ENCODE results near the gene POLA1.
A peak's percentile ranks its signal among the peaks of the same experiment; 100 is the strongest.

POLA1 gene

DNA sequence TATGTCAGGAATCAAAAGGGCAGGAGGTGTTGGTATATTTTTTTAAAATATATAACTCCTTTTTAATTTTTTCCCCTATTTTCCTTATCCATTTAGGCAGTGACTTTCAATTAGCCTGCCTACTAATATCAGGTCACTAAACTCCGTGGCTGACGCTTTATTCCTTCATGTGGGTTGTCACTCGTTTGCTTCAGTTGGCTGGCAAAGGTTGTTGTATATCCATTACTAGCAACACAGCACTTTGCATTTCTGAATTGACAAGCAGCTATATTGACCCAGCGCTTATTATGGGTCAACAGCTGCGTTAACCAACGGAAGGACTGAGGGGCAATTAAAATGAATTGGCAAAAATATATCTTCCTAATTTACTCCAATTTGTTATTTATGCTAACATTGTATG lies 234.4 kb downstream of the POLA1 start:
- no peak overlapping the region for H3K4me3 ChIP-seq (ENCODE audit: low read depth, low read length)
- TF ChIP-seq, protein P1, sequence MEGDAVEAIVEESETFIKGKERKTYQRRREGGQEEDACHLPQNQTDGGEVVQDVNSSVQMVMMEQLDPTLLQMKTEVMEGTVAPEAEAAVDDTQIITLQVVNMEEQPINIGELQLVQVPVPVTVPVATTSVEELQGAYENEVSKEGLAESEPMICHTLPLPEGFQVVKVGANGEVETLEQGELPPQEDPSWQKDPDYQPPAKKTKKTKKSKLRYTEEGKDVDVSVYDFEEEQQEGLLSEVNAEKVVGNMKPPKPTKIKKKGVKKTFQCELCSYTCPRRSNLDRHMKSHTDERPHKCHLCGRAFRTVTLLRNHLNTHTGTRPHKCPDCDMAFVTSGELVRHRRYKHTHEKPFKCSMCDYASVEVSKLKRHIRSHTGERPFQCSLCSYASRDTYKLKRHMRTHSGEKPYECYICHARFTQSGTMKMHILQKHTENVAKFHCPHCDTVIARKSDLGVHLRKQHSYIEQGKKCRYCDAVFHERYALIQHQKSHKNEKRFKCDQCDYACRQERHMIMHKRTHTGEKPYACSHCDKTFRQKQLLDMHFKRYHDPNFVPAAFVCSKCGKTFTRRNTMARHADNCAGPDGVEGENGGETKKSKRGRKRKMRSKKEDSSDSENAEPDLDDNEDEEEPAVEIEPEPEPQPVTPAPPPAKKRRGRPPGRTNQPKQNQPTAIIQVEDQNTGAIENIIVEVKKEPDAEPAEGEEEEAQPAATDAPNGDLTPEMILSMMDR (IDR thresholded peaks at IDR 0.05; ENCODE audit: low read depth, low read length) = no peak
- in situ Hi-C loops (cut with HindIII; ENCODE audit: low sequenced_read_pairs) = no loop called here
- no peak for DNase-seq (ENCODE audit: low read depth, low spot score)

DNA sequence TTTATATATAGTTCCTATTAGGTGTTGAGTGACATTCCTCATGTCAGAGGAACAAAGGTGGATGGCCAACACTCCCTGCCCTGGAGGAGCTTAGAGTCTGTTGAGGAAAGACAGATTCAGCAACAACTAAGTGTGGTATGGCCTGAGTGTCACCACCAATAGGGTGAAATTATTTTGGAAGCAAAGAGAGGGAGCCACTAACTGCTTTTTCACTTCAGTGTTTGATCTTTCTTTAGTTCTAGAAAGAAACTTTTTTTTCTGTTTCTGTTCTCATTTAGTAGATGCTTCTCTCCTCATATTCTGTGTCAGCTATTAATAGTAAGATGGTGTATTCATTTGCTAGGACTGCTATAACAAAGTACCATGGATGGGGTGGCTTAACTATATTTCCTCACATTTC lies 240.6 kb downstream of the POLA1 start:
- TF ChIP-seq, protein P1 (IDR thresholded peaks at IDR 0.05; ENCODE audit: low read depth, low read length) = no peak
- no peak for DNase-seq (ENCODE audit: low read depth, low spot score)
- H3K4me3 ChIP-seq (ENCODE audit: low read depth, low read length) = no peak overlapping the region
- in situ Hi-C loops (cut with HindIII; ENCODE audit: low sequenced_read_pairs) = no loop called here

- no peak for DNase-seq (ENCODE audit: low read depth, low spot score)
- TF ChIP-seq, protein P1 (IDR thresholded peaks at IDR 0.05; ENCODE audit: low read depth, low read length) = no peak
- H3K4me3 ChIP-seq (ENCODE audit: low read depth, low read length) = no peak overlapping the region
- in situ Hi-C loops (cut with HindIII; ENCODE audit: low sequenced_read_pairs) = no loop called here
These were observed 251.3 kb downstream of the POLA1 start for GRCh38 chrX:24945009-24945408.

- TF ChIP-seq, protein P1 (IDR thresholded peaks at IDR 0.05; ENCODE audit: low read depth, low read length) = no peak
- in situ Hi-C loops (cut with HindIII; ENCODE audit: low sequenced_read_pairs) = no loop called here
- H3K4me3 ChIP-seq (ENCODE audit: low read depth, low read length) = no peak overlapping the region
- no peak for DNase-seq (ENCODE audit: low read depth, low spot score)
These were observed 252.7 kb downstream of the POLA1 start for GRCh38 chrX:24946369-24946768.

- no peak for DNase-seq (ENCODE audit: low read depth, low spot score)
- H3K4me3 ChIP-seq (ENCODE audit: low read depth, low read length) = no peak overlapping the region
- in situ Hi-C loops (cut with HindIII; ENCODE audit: low sequenced_read_pairs) = no loop called here
- TF ChIP-seq, protein P1 (IDR thresholded peaks at IDR 0.05; ENCODE audit: low read depth, low read length) = no peak
These were observed 261.0 kb downstream of the POLA1 start for GRCh38 chrX:24954732-24955131.

DNA sequence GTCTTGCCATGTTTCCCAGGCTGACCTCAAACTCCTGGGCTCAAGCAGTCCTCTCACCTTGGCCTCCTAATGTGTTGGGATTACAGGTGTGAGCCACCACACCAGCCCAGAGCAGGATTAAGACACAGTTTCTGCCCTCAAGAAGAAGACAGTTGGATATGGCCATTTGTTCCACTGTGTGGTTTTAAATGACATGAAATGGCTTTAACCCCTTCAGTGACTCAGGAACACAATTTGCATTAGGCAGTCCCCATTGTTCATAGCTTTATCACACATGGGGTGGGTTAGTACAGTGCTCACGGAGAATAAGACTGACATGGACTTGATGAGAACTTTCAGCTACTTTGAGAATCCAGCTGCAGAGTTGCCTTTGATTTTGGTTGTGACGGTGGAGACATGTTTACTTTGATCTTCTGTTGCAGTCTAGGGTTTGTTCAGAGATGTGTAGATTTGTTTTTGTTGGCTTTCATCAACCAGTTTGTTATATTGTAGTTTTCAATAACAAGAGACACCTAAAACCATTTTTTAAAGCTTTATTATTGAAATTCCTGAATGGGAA lies 261.7 kb downstream of the POLA1 start:
- in situ Hi-C loops (cut with HindIII; ENCODE audit: low sequenced_read_pairs) = no loop called here
- DNase-seq (ENCODE audit: low read depth, low spot score) = no peak
- H3K4me3 ChIP-seq (ENCODE audit: low read depth, low read length) = no peak overlapping the region
- TF ChIP-seq, protein P1 (IDR thresholded peaks at IDR 0.05; ENCODE audit: low read depth, low read length) = no peak

- DNase-seq (ENCODE audit: low read depth, low spot score) = peak; percentile 9
- in situ Hi-C loops (cut with HindIII; ENCODE audit: low sequenced_read_pairs) = no loop called here
- H3K4me3 ChIP-seq (ENCODE audit: low read depth, low read length) = no peak overlapping the region
- TF ChIP-seq, protein P1 (IDR thresholded peaks at IDR 0.05; ENCODE audit: low read depth, low read length) = no peak
These were observed 263.1 kb downstream of the POLA1 start for GRCh38 chrX:24956828-24957227.
